SK-N-SH (cell line): ENCODE results near the gene KLF13. TPM values are rescaled to one million over a fixed set of nuclear protein-coding genes. Genes with fewer than 3 reads are reported as not detected.

Source experiments
- CTCF ChIA-PET: fragments of 300-600, 350-600 bp; formaldehyde crosslinking; extraction: SDS; loops from one replicate; lab custom pipeline; 2021; lab: Yijun Ruan, JAX
- POLR2A ChIA-PET: fragments of 350-600 bp; sonication (Branson Sonifier 250); formaldehyde crosslinking; extraction: SDS; loops from one replicate; lab custom pipeline; 2020; ENCODE audit warnings: antibody characterized with exemption, inconsistent platforms; lab: Yijun Ruan, JAX
- DNase-seq: peaks from one replicate; pipeline ENCODE4 v3.0.0; 2012
- H2AFZ ChIP-seq: fragments of 200-600 bp; sonication (generic); 2 replicates; pipeline ENCODE4 v1.8.1; 2016; ENCODE audit warnings: antibody characterized with exemption, mild to moderate bottlenecking, low read depth
- H3F3A ChIP-seq: fragments of 200-600 bp; sonication (generic); replicated peaks from 2 replicates; pipeline ENCODE3; 2016; ENCODE audit warnings: antibody characterized with exemption, mild to moderate bottlenecking; ENCODE audit not compliant: insufficient read depth
- H3K27ac ChIP-seq, 2 experiments: fragments of 200-500 bp in 1 of 2; fragments of 200-600 bp in 1 of 2; sonication (Bioruptor generic) in 1 of 2; sonication (generic), shearing (Covaris generic) in 1 of 2; 2 replicates each; pipeline versions ENCODE4 v1.5.1 to v1.6.1; 2014 to 2016; ENCODE audit warnings: low read depth in 2 of 2, inconsistent platforms in 1 of 2, low read length in 1 of 2, mild to moderate bottlenecking in 1 of 2, mixed read lengths in 1 of 2
- H3K27me3 ChIP-seq: fragments of 200-600 bp; sonication (generic), shearing (Covaris generic); 2 replicates; pipeline ENCODE4 v1.6.1; 2016; ENCODE audit warnings: mixed run types; ENCODE audit not compliant: insufficient read depth
- H3K36me3 ChIP-seq, 2 experiments: fragments of 200-500 bp in 1 of 2; fragments of 200-600 bp in 1 of 2; sonication (Bioruptor generic) in 1 of 2; sonication (generic) in 1 of 2; replicated peaks in 1 of 2; 2 replicates each; pipeline versions ENCODE3 to v1.5.1; 2014 to 2016; ENCODE audit warnings: low read length in 1 of 2, mild to moderate bottlenecking in 1 of 2; ENCODE audit not compliant: insufficient read depth in 2 of 2, control insufficient read depth in 1 of 2
- H3K4me1 ChIP-seq, 2 experiments: fragments of 200-500 bp in 1 of 2; fragments of 200-600 bp in 1 of 2; sonication (Bioruptor generic) in 1 of 2; sonication (generic), shearing (Covaris generic) in 1 of 2; 2 replicates each; pipeline versions ENCODE4 v1.5.1 to v1.6.1; 2014 to 2016; ENCODE audit warnings: low read depth in 1 of 2, low read length in 1 of 2, mixed run types in 1 of 2; ENCODE audit not compliant: insufficient read depth in 2 of 2, control insufficient read depth in 1 of 2
- H3K4me2 ChIP-seq: fragments of 200-600 bp; sonication (generic), shearing (Covaris generic); 2 replicates; pipeline ENCODE4 v1.6.1; 2017; ENCODE audit warnings: mixed run types
- H3K4me3 ChIP-seq, 2 experiments: fragments of 200-500 bp in 1 of 2; fragments of 200-600 bp in 1 of 2; sonication (Bioruptor generic) in 1 of 2; sonication (generic), shearing (Covaris generic) in 1 of 2; 2 replicates each; pipeline versions ENCODE4 v1.5.1 to v1.8.1; 2014 to 2016; ENCODE audit warnings: low read depth in 2 of 2, inconsistent platforms in 1 of 2, low read length in 1 of 2, mild to moderate bottlenecking in 1 of 2, mixed read lengths in 1 of 2, moderate library complexity in 1 of 2
- H3K79me2 ChIP-seq: fragments of 200-600 bp; sonication (generic); 2 replicates; pipeline ENCODE4 v1.8.1; 2017; ENCODE audit warnings: mild to moderate bottlenecking; ENCODE audit not compliant: insufficient read depth
- H3K9ac ChIP-seq: fragments of 200-600 bp; sonication (generic); 2 replicates; pipeline ENCODE4 v1.6.1; 2017; ENCODE audit warnings: mixed run types
- H3K9me2 ChIP-seq: fragments of 200-600 bp; sonication (generic); 2 replicates; pipeline ENCODE4 v1.6.1; 2017; ENCODE audit warnings: mixed run types
- H3K9me3 ChIP-seq: fragments of 200-600 bp; sonication (generic); 2 replicates; pipeline ENCODE4 v1.6.1; 2017; ENCODE audit warnings: mixed run types, mild to moderate bottlenecking, moderate library complexity
- H4K20me1 ChIP-seq: fragments of 200-600 bp; sonication (generic); 2 replicates; pipeline ENCODE4 v1.6.1; 2017; ENCODE audit warnings: mild to moderate bottlenecking, mixed run types; ENCODE audit not compliant: insufficient read depth
- CHD2 ChIP-seq: fragments of 150-350 bp; IDR thresholded peaks from 2 replicates; pipeline ENCODE4 v1.6.1; 2018; ENCODE audit warnings: low read length; ENCODE audit not compliant: partially characterized antibody
- EZH2phosphoT487 ChIP-seq: fragments of 200-600 bp; sonication (generic); IDR thresholded peaks from 2 replicates; pipeline ENCODE4 v1.6.1; 2017; ENCODE audit warnings: low read depth, mixed run types, mild to moderate bottlenecking, antibody characterized with exemption, moderate library complexity, borderline replicate concordance
- FOSL2 ChIP-seq: IDR thresholded peaks from 2 replicates; pipeline ENCODE4 v1.4.0; 2012; ENCODE audit warnings: low read depth, mild to moderate bottlenecking, moderate library complexity, borderline replicate concordance
- FOXJ3 ChIP-seq: sonication (generic); formaldehyde crosslinking; IDR thresholded peaks from 2 replicates; pipeline ENCODE4 v1.5.1; 2020; ENCODE audit warnings: mild to moderate bottlenecking, missing genetic modification reagents
- FOXM1 ChIP-seq: IDR thresholded peaks from 2 replicates; pipeline ENCODE4 v1.4.0; 2012; ENCODE audit warnings: low read depth, mild to moderate bottlenecking
- MAX ChIP-seq: IDR thresholded peaks from 2 replicates; pipeline ENCODE4 v1.4.0; 2012; ENCODE audit warnings: low read depth
- RAD21 ChIP-seq: IDR thresholded peaks from 2 replicates; pipeline ENCODE4 v1.6.1; 2012; ENCODE audit warnings: mild to moderate bottlenecking, low read length
- RCOR1 ChIP-seq: fragments of 150-350 bp; IDR thresholded peaks from 2 replicates; pipeline ENCODE4 v1.6.1; 2017; ENCODE audit warnings: antibody characterized with exemption, low read length
- REST ChIP-seq: IDR thresholded peaks from 2 replicates; pipeline ENCODE4 v1.6.1; 2012; ENCODE audit warnings: mild to moderate bottlenecking, low read depth, low read length, moderate library complexity
- RFX5 ChIP-seq: IDR thresholded peaks from 2 replicates; pipeline ENCODE4 v1.6.1; 2012; ENCODE audit warnings: mild to moderate bottlenecking, improper control_type of control experiment, low read length
- RXRA ChIP-seq: IDR thresholded peaks from 2 replicates; pipeline ENCODE4 v1.4.0; 2012; ENCODE audit warnings: low read depth, mild to moderate bottlenecking, borderline replicate concordance
- SIN3A ChIP-seq: IDR thresholded peaks from 2 replicates; pipeline ENCODE4 v1.6.1; 2012; ENCODE audit warnings: low read depth, mild to moderate bottlenecking, low read length, moderate library complexity, borderline replicate concordance
- SMC3 ChIP-seq: IDR thresholded peaks from 2 replicates; pipeline ENCODE4 v1.6.1; 2012; ENCODE audit warnings: low read depth, low read length, improper control_type of control experiment
- TCF12 ChIP-seq: IDR thresholded peaks from 2 replicates; pipeline ENCODE4 v1.4.0; 2012
- TEAD4 ChIP-seq: IDR thresholded peaks from 2 replicates; pipeline ENCODE4 v1.4.0; 2012; ENCODE audit warnings: mild to moderate bottlenecking, borderline replicate concordance; ENCODE audit not compliant: insufficient read depth
- WGBS: methylation state at CpG from one replicate; pipeline ENCODE4 v1.1.6; 2017; ENCODE audit warnings: low lambda C conversion rate; 5-methylcytosine and 5-hydroxymethylcytosine counted together
- polyA plus RNA-seq, 3 experiments: library from polyadenylated mRNA; depleted of rRNA; stranded (reverse); fragments of >200 nt; gene quantifications; 2 replicates each; pipeline ENCODE4 v1.2.3, GENCODE V29; 2012
- TF ChIP-seq, protein P1 (sequence below): IDR thresholded peaks from 2 replicates; pipeline ENCODE4 v1.4.0; 2012; ENCODE audit warnings: low read depth, borderline replicate concordance

Gene KLF13
- polyA plus RNA-seq, 1 of the 3 experiments (the other 2 are of a cell fraction) = 7.1 TPM

DNA sequence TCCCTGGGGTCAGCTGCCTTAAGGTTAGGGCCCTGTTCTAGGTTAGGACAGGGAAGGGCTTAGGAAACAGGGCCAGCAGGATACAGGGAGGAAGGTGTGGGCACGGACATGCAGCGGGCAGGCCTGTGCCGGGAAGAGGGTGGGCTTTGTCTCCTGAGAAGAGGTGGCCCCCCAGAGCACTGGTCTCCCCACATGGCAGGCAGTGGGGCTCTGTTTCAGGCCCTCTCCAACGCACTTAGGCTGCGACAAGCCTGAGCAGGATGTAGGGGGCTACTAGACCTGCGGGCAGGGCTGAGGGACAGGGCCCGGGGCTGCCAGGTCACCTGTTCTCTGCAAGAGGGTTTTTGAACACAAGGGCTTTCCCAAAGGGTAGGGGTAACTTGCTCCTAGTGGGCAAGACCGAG, 33.5 kb downstream of the KLF13 start:
- peaks cover 59% of the 10 kb centered on the region for H4K20me1 ChIP-seq
- no peaks in the 10 kb centered on the region for H3K9me3 ChIP-seq
- H3K27ac ChIP-seq = no peak overlapping the region; a peak in 1 of 4 replicates
- H3K9me2 ChIP-seq = no peaks in the 10 kb centered on the region
- no peaks in the 10 kb centered on the region for H3K27me3 ChIP-seq
- no peaks in the 10 kb centered on the region for H3K36me3 ChIP-seq
- no peak overlapping the region for H3K4me3 ChIP-seq
- TF ChIP-seq SMC3 (no peak), MAX (no peak), RCOR1 (no peak), FOSL2 (no peak), REST (no peak), RFX5 (no peak), CHD2 (no peak), TEAD4 (no peak), EZH2phosphoT487 (no peak), FOXJ3 (CRISPR knock-in tag) (no peak), FOXM1 (no peak), SIN3A (no peak), RXRA (no peak), TCF12 (no peak), RAD21 (no peak)
- TF ChIP-seq, protein P1, sequence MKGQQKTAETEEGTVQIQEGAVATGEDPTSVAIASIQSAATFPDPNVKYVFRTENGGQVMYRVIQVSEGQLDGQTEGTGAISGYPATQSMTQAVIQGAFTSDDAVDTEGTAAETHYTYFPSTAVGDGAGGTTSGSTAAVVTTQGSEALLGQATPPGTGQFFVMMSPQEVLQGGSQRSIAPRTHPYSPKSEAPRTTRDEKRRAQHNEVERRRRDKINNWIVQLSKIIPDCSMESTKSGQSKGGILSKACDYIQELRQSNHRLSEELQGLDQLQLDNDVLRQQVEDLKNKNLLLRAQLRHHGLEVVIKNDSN = no peak
- CTCF ChIA-PET = interaction anchor here (1.6 to 4.6 kb wide), 5 partner anchors 37 to 160 kb away, joined by 3 to 19 read pairs (median 7); no protein-coding TSS in a partner anchor
- H3K9ac ChIP-seq = no peak overlapping the region
- POLR2A ChIA-PET = interaction anchor here (1.4 to 1.8 kb wide), 2 partner anchors 12 to 34 kb away, joined by 4 to 6 read pairs; no protein-coding TSS in a partner anchor
- 100% methylated on average over 7 of the region's 8 CpGs for WGBS
- peaks cover 41% of the 10 kb centered on the region for H3K79me2 ChIP-seq
- no peaks in the 10 kb centered on the region for H3F3A ChIP-seq
- H3K4me2 ChIP-seq = no peak overlapping the region
- H3K4me1 ChIP-seq = peaks cover 0 to 80% of the 10 kb centered on the region in 2 experiments; a peak in 2 of 4 replicates
- H2AFZ ChIP-seq = no peak overlapping the region
- no peak for DNase-seq
